IMR-90 (cell line): Measurements from ENCODE around the gene IL23R. TPM values are rescaled to one million over a fixed set of nuclear protein-coding genes. Genes with fewer than 3 reads are reported as not detected.

Experiments used
- ATAC-seq: fragments of 200-7000 bp; cut with Tn5 transposase; 2 replicates; pipeline ENCODE4 v1.9.1; 2020; ENCODE audit warnings: low read depth, mild to moderate bottlenecking, moderate library complexity
- BruUV-seq: library from RNA; stranded (reverse); fragments of 400-500 nt; replicated peaks from 2 replicates; lab custom pipeline; 2021; lab: Mats Ljungman, UMichigan
- CTCF ChIA-PET: fragments of 300-600 bp; formaldehyde crosslinking; extraction: SDS; loops from one replicate; lab custom pipeline; 2021; ENCODE audit warnings: antibody characterized with exemption; lab: Yijun Ruan, JAX
- POLR2A ChIA-PET: fragments of 300-600 bp; sonication (Branson Sonifier 250); formaldehyde crosslinking; loops from one replicate; lab custom pipeline; 2022; ENCODE audit warnings: antibody characterized with exemption; ENCODE audit not compliant: unreplicated experiment; lab: Charles Lee
- DNase-seq: peaks from one replicate; pipeline ENCODE4 v3.0.0; 2013
- H2AFZ ChIP-seq: replicated peaks from 2 replicates; pipeline ENCODE3; 2013; ENCODE audit warnings: low read length, mild to moderate bottlenecking; ENCODE audit not compliant: poor library complexity
- H2AK5ac ChIP-seq: 2 replicates; pipeline ENCODE4 v1.6.1; 2013; ENCODE audit warnings: low read depth, low read length, inconsistent platforms
- H2AK9ac ChIP-seq: replicated peaks from 2 replicates; pipeline ENCODE3; 2013; ENCODE audit warnings: mild to moderate bottlenecking, low read depth, low read length, moderate library complexity; ENCODE audit not compliant: poor library complexity
- H2BK120ac ChIP-seq: 2 replicates; pipeline ENCODE4 v1.6.1; 2013; ENCODE audit warnings: low read depth, low read length, inconsistent platforms
- H2BK15ac ChIP-seq: 3 replicates; pipeline ENCODE4 v1.6.1; 2013; ENCODE audit warnings: low read depth, low read length, inconsistent platforms
- H2BK20ac ChIP-seq: 2 replicates; pipeline ENCODE4 v1.6.1; 2013; ENCODE audit warnings: low read depth, mild to moderate bottlenecking, inconsistent platforms, low read length, moderate library complexity
- H2BK5ac ChIP-seq: 2 replicates; pipeline ENCODE4 v1.6.1; 2013; ENCODE audit warnings: mild to moderate bottlenecking, low read depth, low read length, inconsistent platforms; ENCODE audit not compliant: poor library complexity, severe bottlenecking
- H3K14ac ChIP-seq: replicated peaks from 2 replicates; pipeline ENCODE4 v1.6.1; 2013; ENCODE audit warnings: low read depth, low read length, inconsistent platforms
- H3K18ac ChIP-seq: 2 replicates; pipeline ENCODE4 v1.6.1; 2013; ENCODE audit warnings: low read depth, low read length, control low read depth
- H3K23ac ChIP-seq: 2 replicates; pipeline ENCODE4 v1.6.1; 2013; ENCODE audit warnings: low read depth, low read length, inconsistent platforms
- H3K27ac ChIP-seq: 2 replicates; pipeline ENCODE4 v1.5.1; 2013; ENCODE audit warnings: mild to moderate bottlenecking, control low read depth, low read length; ENCODE audit not compliant: insufficient read depth
- H3K27me3 ChIP-seq: 2 replicates; pipeline ENCODE4 v1.6.1; 2013; ENCODE audit warnings: low read length; ENCODE audit not compliant: control insufficient read depth, insufficient read depth
- H3K36me3 ChIP-seq: 2 replicates; pipeline ENCODE4 v1.6.1; 2013; ENCODE audit warnings: low read length, mixed read lengths; ENCODE audit not compliant: control insufficient read depth, insufficient read depth
- H3K4ac ChIP-seq: 2 replicates; pipeline ENCODE4 v1.6.1; 2013; ENCODE audit warnings: low read depth, low read length, inconsistent platforms
- H3K4me1 ChIP-seq: 2 replicates; pipeline ENCODE4 v1.6.1; 2013; ENCODE audit warnings: low read length, mixed read lengths; ENCODE audit not compliant: control insufficient read depth, insufficient read depth
- H3K4me2 ChIP-seq: 2 replicates; pipeline ENCODE4 v1.6.1; 2013; ENCODE audit warnings: low read depth, mild to moderate bottlenecking, control low read depth, low read length, moderate library complexity
- H3K4me3 ChIP-seq: 2 replicates; pipeline ENCODE4 v1.5.1; 2013; ENCODE audit warnings: low read depth, mild to moderate bottlenecking, control low read depth, low read length, moderate library complexity; ENCODE audit not compliant: insufficient read depth
- H3K56ac ChIP-seq: 2 replicates; pipeline ENCODE4 v1.6.1; 2013; ENCODE audit warnings: low read length, inconsistent platforms; ENCODE audit not compliant: insufficient read depth; ENCODE audit errors: extremely low read depth
- H3K79me1 ChIP-seq, 2 experiments: 2 replicates each; pipeline ENCODE4 v1.6.1; 2013; ENCODE audit warnings: low read length in 2 of 2, inconsistent platforms in 1 of 2, low read depth in 1 of 2
- H3K9ac ChIP-seq: 2 replicates; pipeline ENCODE4 v1.6.1; 2013; ENCODE audit warnings: low read depth, low read length, control low read depth
- H3K9me1 ChIP-seq: 2 replicates; pipeline ENCODE4 v1.6.1; 2013; ENCODE audit warnings: low read length, inconsistent platforms; ENCODE audit not compliant: insufficient read depth
- H3K9me3 ChIP-seq: 2 replicates; pipeline ENCODE4 v1.6.1; 2013; ENCODE audit warnings: low read length; ENCODE audit not compliant: control insufficient read depth, insufficient read depth
- H4K20me1 ChIP-seq: 2 replicates; pipeline ENCODE4 v1.6.1; 2013; ENCODE audit warnings: low read length, inconsistent platforms; ENCODE audit not compliant: insufficient read depth
- H4K5ac ChIP-seq: 2 replicates; pipeline ENCODE4 v1.6.1; 2013; ENCODE audit warnings: mild to moderate bottlenecking, low read depth, low read length, control low read depth
- H4K8ac ChIP-seq, 2 experiments: 2 replicates each; pipeline ENCODE4 v1.6.1; 2013; ENCODE audit warnings: low read depth in 2 of 2, low read length in 2 of 2, control low read depth in 1 of 2, inconsistent platforms in 1 of 2
- H4K91ac ChIP-seq: 2 replicates; pipeline ENCODE4 v1.6.1; 2013; ENCODE audit warnings: low read depth, low read length, inconsistent platforms; ENCODE audit not compliant: insufficient read depth
- BHLHE40 ChIP-seq: fragments of 150-350 bp; IDR thresholded peaks from 2 replicates; pipeline ENCODE4 v1.6.1; 2016; ENCODE audit warnings: mild to moderate bottlenecking, low read depth, low read length
- CEBPB ChIP-seq: IDR thresholded peaks from 2 replicates; pipeline ENCODE4 v1.6.1; 2012; ENCODE audit warnings: low read depth, low read length, improper control_type of control experiment
- CHD1 ChIP-seq: IDR thresholded peaks from 2 replicates; pipeline ENCODE4 v1.6.1; 2012; ENCODE audit warnings: low read depth, low read length, improper control_type of control experiment
- FOS ChIP-seq: fragments of 150-350 bp; IDR thresholded peaks from 2 replicates; pipeline ENCODE4 v1.6.1; 2016; ENCODE audit warnings: low read depth, low read length
- MAFK ChIP-seq: IDR thresholded peaks from 2 replicates; pipeline ENCODE4 v1.6.1; 2012; ENCODE audit warnings: low read depth, low read length, improper control_type of control experiment
- MAZ ChIP-seq: IDR thresholded peaks from 2 replicates; pipeline ENCODE4 v1.6.1; 2012; ENCODE audit warnings: low read depth, mild to moderate bottlenecking, low read length, improper control_type of control experiment, moderate library complexity, borderline replicate concordance
- MXI1 ChIP-seq: IDR thresholded peaks from 2 replicates; pipeline ENCODE4 v1.6.1; 2012; ENCODE audit warnings: low read depth, mild to moderate bottlenecking, low read length, moderate library complexity, borderline replicate concordance
- NFE2L2 ChIP-seq: fragments of 150-350 bp; IDR thresholded peaks from 2 replicates; pipeline ENCODE4 v1.6.1; 2016; ENCODE audit warnings: low read depth, mild to moderate bottlenecking, low read length
- POLR2A ChIP-seq: IDR thresholded peaks from 2 replicates; pipeline ENCODE4 v1.6.1; 2012; ENCODE audit warnings: mild to moderate bottlenecking, low read depth, low read length
- RAD21 ChIP-seq: IDR thresholded peaks from 2 replicates; pipeline ENCODE4 v1.6.1; 2012; ENCODE audit warnings: low read length, improper control_type of control experiment
- RCOR1 ChIP-seq: IDR thresholded peaks from 2 replicates; pipeline ENCODE4 v1.6.1; 2012; ENCODE audit warnings: mild to moderate bottlenecking, low read length, improper control_type of control experiment; ENCODE audit not compliant: insufficient replicate concordance
- RFX5 ChIP-seq: IDR thresholded peaks from 2 replicates; pipeline ENCODE4 v1.8.0; 2012; ENCODE audit warnings: low read depth, mild to moderate bottlenecking, low read length, moderate library complexity
- SMC3 ChIP-seq: fragments of 150-350 bp; IDR thresholded peaks from 2 replicates; pipeline ENCODE4 v1.6.1; 2016; ENCODE audit warnings: low read depth, mild to moderate bottlenecking, antibody characterized with exemption, low read length, moderate library complexity
- WGBS, 2 experiments: methylation state at CpG; one replicate each; pipeline versions ENCODE4 v1.1.5 to v1.1.7; 2013; ENCODE audit warnings: missing lambda C conversion rate in 2 of 2; ENCODE audit not compliant: insufficient read length in 1 of 2; ENCODE audit errors: extremely low coverage in 2 of 2; 5-methylcytosine and 5-hydroxymethylcytosine counted together
- dilution Hi-C: fragments of 300-500 bp; cut with HindIII; formaldehyde crosslinking; loops from one replicate; pipeline ENCODE4 v1.14.3; 2018; ENCODE audit warnings: low sequenced_read_pairs; ENCODE audit not compliant: unreplicated experiment
- in situ Hi-C: fragments of 300-500 bp; cut with MboI; formaldehyde crosslinking; loops from 3 replicates; pipeline ENCODE4 v1.14.3; 2019; ENCODE audit warnings: low sequenced_read_pairs, inconsistent platforms, mixed read lengths
- intact Hi-C: fragments of 100-400 bp; cut with micrococcal nuclease; formaldehyde crosslinking; loops from 2 replicates; pipeline ENCODE4 v1.10.0; 2022
- polyA plus RNA-seq, 3 experiments: library from polyadenylated mRNA; depleted of rRNA; stranded (reverse); fragments of >200 nt; gene quantifications; 2 replicates each; pipeline ENCODE4 v1.2.3, GENCODE V29; 2012; ENCODE audit warnings: low replicate concordance in 1 of 3
- total RNA-seq: library from RNA; depleted of rRNA; stranded (reverse); fragments of >200 nt; gene quantifications from 2 replicates; pipeline ENCODE4 v1.2.3, GENCODE V29; 2012
- TF ChIP-seq, protein P1 (sequence below): conservative IDR thresholded peaks from 2 replicates; pipeline ENCODE4 v1.5.1; 2012; ENCODE audit warnings: mild to moderate bottlenecking, low read depth, low read length, improper control_type of control experiment
- TF ChIP-seq, protein P2 (sequence below): fragments of 150-350 bp; IDR thresholded peaks from 2 replicates; pipeline ENCODE4 v1.6.1; 2016; ENCODE audit warnings: low read depth, mild to moderate bottlenecking, low read length, moderate library complexity, borderline replicate concordance
- TF ChIP-seq, protein P3 (sequence below): fragments of 150-350 bp; IDR thresholded peaks from 2 replicates; pipeline ENCODE4 v1.6.1; 2017; ENCODE audit warnings: mild to moderate bottlenecking, antibody characterized with exemption, low read length, low read depth

The IL23R gene
- total and polyA plus RNA-seq, 2 of the 4 experiments (the other 2 are of a cell fraction) = not detected

DNA sequence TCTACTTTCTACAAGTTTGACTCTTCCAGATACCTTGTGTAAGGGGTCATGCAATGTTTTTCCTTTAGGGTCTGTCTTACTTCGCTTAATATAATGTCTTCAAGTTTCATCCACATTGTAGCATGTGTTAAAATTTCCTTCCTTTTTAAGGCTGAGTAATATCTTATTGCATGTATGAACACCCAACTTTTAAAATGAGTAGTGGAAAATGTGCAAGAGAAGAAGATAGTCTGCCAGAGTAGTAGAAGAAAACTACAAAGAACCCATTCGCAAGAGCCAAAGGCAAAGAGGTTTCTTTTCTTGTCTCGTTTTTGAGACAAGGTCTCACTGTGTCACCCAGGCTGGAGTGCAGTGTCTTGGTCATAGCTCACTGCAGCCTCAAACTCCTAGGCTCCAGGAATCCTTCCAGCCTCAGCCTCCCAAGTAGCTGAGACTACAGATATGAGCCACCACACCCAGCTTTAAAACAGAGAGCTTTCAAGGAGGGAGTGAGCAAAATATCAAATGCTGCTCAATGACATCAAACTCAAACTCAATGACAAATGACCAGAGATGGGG is 9.4 kb downstream of the IL23R start:
- ATAC-seq = no peak
- Histone ChIP-seq H3K56ac (no peak overlapping the region), H3K18ac (no peak overlapping the region), H3K4me3 (no peak overlapping the region), H3K4me1 (no peaks in the 10 kb centered on the region), H3K9me1 (no peaks in the 10 kb centered on the region), H3K27me3 (peaks cover 5% of the 10 kb centered on the region; the same call in 1 of the 2 replicates), H3K79me1 (no peaks in the 10 kb centered on the region), H3K23ac (no peak overlapping the region), H3K9ac (no peak overlapping the region), H3K4me2 (no peak overlapping the region), H4K8ac (no peak overlapping the region), H2BK15ac (no peak overlapping the region), H3K36me3 (no peaks in the 10 kb centered on the region), H2AFZ (no peak overlapping the region), H2AK9ac (no peak overlapping the region), H2BK5ac (no peak overlapping the region), H2BK120ac (no peak overlapping the region), H2AK5ac (no peak overlapping the region), H3K9me3 (no peaks in the 10 kb centered on the region), H3K4ac (no peak overlapping the region), H2BK20ac (no peak overlapping the region), H4K20me1 (no peaks in the 10 kb centered on the region), H4K91ac (no peak overlapping the region), H4K5ac (no peak overlapping the region), H3K27ac (no peak overlapping the region), H3K14ac (no peak overlapping the region)
- ChIA-PET POLR2A (no interaction called here), CTCF (no interaction called here)
- no peak for DNase-seq
- WGBS, 2 experiments = no CpG with 5 or more reads among the region's 3 CpGs
- no peak for TF ChIP-seq MXI1
- TF ChIP-seq SMC3 = no peak
- TF ChIP-seq FOS = no peak
- no peak for TF ChIP-seq CEBPB
- TF ChIP-seq MAFK = no peak
- TF ChIP-seq POLR2A = no peak
- TF ChIP-seq CHD1 = no peak
- no peak for TF ChIP-seq NFE2L2
- TF ChIP-seq RAD21 = no peak
- no peak for TF ChIP-seq RFX5
- TF ChIP-seq, protein P1, sequence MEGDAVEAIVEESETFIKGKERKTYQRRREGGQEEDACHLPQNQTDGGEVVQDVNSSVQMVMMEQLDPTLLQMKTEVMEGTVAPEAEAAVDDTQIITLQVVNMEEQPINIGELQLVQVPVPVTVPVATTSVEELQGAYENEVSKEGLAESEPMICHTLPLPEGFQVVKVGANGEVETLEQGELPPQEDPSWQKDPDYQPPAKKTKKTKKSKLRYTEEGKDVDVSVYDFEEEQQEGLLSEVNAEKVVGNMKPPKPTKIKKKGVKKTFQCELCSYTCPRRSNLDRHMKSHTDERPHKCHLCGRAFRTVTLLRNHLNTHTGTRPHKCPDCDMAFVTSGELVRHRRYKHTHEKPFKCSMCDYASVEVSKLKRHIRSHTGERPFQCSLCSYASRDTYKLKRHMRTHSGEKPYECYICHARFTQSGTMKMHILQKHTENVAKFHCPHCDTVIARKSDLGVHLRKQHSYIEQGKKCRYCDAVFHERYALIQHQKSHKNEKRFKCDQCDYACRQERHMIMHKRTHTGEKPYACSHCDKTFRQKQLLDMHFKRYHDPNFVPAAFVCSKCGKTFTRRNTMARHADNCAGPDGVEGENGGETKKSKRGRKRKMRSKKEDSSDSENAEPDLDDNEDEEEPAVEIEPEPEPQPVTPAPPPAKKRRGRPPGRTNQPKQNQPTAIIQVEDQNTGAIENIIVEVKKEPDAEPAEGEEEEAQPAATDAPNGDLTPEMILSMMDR = no peak
- TF ChIP-seq BHLHE40 = no peak
- TF ChIP-seq MAZ = no peak
- TF ChIP-seq, protein P2, sequence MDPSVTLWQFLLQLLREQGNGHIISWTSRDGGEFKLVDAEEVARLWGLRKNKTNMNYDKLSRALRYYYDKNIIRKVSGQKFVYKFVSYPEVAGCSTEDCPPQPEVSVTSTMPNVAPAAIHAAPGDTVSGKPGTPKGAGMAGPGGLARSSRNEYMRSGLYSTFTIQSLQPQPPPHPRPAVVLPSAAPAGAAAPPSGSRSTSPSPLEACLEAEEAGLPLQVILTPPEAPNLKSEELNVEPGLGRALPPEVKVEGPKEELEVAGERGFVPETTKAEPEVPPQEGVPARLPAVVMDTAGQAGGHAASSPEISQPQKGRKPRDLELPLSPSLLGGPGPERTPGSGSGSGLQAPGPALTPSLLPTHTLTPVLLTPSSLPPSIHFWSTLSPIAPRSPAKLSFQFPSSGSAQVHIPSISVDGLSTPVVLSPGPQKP = no peak
- TF ChIP-seq, protein P3, sequence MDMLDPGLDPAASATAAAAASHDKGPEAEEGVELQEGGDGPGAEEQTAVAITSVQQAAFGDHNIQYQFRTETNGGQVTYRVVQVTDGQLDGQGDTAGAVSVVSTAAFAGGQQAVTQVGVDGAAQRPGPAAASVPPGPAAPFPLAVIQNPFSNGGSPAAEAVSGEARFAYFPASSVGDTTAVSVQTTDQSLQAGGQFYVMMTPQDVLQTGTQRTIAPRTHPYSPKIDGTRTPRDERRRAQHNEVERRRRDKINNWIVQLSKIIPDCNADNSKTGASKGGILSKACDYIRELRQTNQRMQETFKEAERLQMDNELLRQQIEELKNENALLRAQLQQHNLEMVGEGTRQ = no peak
- no peak for TF ChIP-seq RCOR1
- intact Hi-C loops (no loop called here), in situ Hi-C loops (no loop called here), dilution Hi-C loops (no loop called here)
- no TSS peak for BruUV-seq
